GM23338 (cell line): ENCODE measurements around the gene MKX. TPM values are rescaled to one million over a fixed set of nuclear protein-coding genes. Genes with fewer than 3 reads are reported as not detected.

Source experiments
- ATAC-seq: fragments of 200-7000 bp; cut with Tn5 transposase; 3 replicates; pipeline ENCODE4 v1.9.1; 2020
- DNase-seq: peaks from one replicate; pipeline ENCODE4 v3.0.0-alpha.2; 2015; ENCODE audit warnings: low spot score
- H2AFZ ChIP-seq: fragments of 200-600 bp; sonication (generic); 2 replicates; pipeline ENCODE4 v1.8.0; 2016; ENCODE audit warnings: antibody characterized with exemption, mild to moderate bottlenecking, moderate library complexity
- H3F3A ChIP-seq: fragments of 200-600 bp; sonication (generic); replicated peaks from 2 replicates; pipeline ENCODE4 v1.8.0; 2017; ENCODE audit warnings: antibody characterized with exemption, mixed run types, low read depth
- H3K27ac ChIP-seq: fragments of 200-600 bp; sonication (generic); 2 replicates; pipeline ENCODE4 v1.6.1; 2016; ENCODE audit warnings: low read depth
- H3K27me3 ChIP-seq: fragments of 200-600 bp; sonication (generic); 2 replicates; pipeline ENCODE4 v1.8.0; 2016; ENCODE audit warnings: mild to moderate bottlenecking, mixed run types, moderate library complexity; ENCODE audit not compliant: insufficient read depth
- H3K36me3 ChIP-seq: fragments of 200-600 bp; sonication (generic); 2 replicates; pipeline ENCODE4 v1.8.0; 2016; ENCODE audit warnings: mild to moderate bottlenecking; ENCODE audit not compliant: insufficient read depth
- H3K4me1 ChIP-seq: fragments of 200-600 bp; sonication (generic); 2 replicates; pipeline ENCODE4 v1.8.0; 2016; ENCODE audit warnings: mild to moderate bottlenecking, moderate library complexity; ENCODE audit not compliant: insufficient read depth
- H3K4me2 ChIP-seq: fragments of 200-600 bp; sonication (generic); 2 replicates; pipeline ENCODE4 v1.7.1; 2017; ENCODE audit warnings: mixed run types
- H3K4me3 ChIP-seq: fragments of 200-600 bp; sonication (generic); 2 replicates; pipeline ENCODE4 v1.6.1; 2016; ENCODE audit warnings: mixed run types
- H3K79me2 ChIP-seq: fragments of 200-600 bp; sonication (generic); replicated peaks from 2 replicates; pipeline ENCODE4 v1.8.0; 2017; ENCODE audit warnings: mild to moderate bottlenecking; ENCODE audit not compliant: insufficient read depth
- H3K9me2 ChIP-seq: fragments of 200-600 bp; sonication (generic); 2 replicates; pipeline ENCODE4 v1.8.0; 2017; ENCODE audit not compliant: insufficient read depth
- H4K20me1 ChIP-seq: fragments of 200-600 bp; sonication (generic); replicated peaks from 2 replicates; pipeline ENCODE4 v1.8.0; 2017; ENCODE audit warnings: mild to moderate bottlenecking; ENCODE audit not compliant: insufficient read depth
- H3K27ac Mint-ChIP-seq: 2 replicates; pipeline ENCODE4 v1.8.0; 2020; ENCODE audit warnings: inconsistent platforms, mild to moderate bottlenecking, moderate library complexity, mixed read lengths
- H3K27me3 Mint-ChIP-seq: 3 replicates; pipeline ENCODE4 v1.8.0; 2022; ENCODE audit warnings: low read depth, mild to moderate bottlenecking, moderate library complexity, mixed read lengths, inconsistent platforms; ENCODE audit not compliant: insufficient read depth, poor library complexity
- H3K36me3 Mint-ChIP-seq: 3 replicates; pipeline ENCODE4 v1.8.0; 2021; ENCODE audit warnings: low read depth, mild to moderate bottlenecking, inconsistent platforms, moderate library complexity, mixed read lengths
- H3K4me1 Mint-ChIP-seq: 3 replicates; pipeline ENCODE4 v1.8.0; 2020; ENCODE audit warnings: mild to moderate bottlenecking, inconsistent platforms, mixed read lengths
- H3K4me3 Mint-ChIP-seq: 3 replicates; pipeline ENCODE4 v1.8.0; 2021; ENCODE audit warnings: moderate library complexity, mild to moderate bottlenecking, inconsistent platforms, mixed read lengths
- H3K9me3 Mint-ChIP-seq: 3 replicates; pipeline ENCODE4 v1.8.0; 2020; ENCODE audit warnings: moderate library complexity, mild to moderate bottlenecking, inconsistent platforms, mixed read lengths
- CREB1 ChIP-seq: fragments of 250-450 bp; sonication (Bioruptor Pico); IDR thresholded peaks from 2 replicates; pipeline ENCODE4 v1.5.0; 2020; ENCODE audit warnings: low read depth, mild to moderate bottlenecking, moderate library complexity
- EZH2phosphoT487 ChIP-seq: fragments of 200-600 bp; sonication (generic); IDR thresholded peaks from one replicate; pipeline ENCODE4 v1.8.1; 2018; ENCODE audit warnings: antibody characterized with exemption; ENCODE audit not compliant: unreplicated experiment
- JUNB ChIP-seq: IDR thresholded peaks from one replicate; pipeline ENCODE4 v1.6.1; 2016; ENCODE audit warnings: antibody characterized with exemption; ENCODE audit not compliant: unreplicated experiment
- NANOG ChIP-seq: IDR thresholded peaks from 2 replicates; pipeline ENCODE4 v1.6.1; 2016; ENCODE audit warnings: antibody characterized with exemption, borderline replicate concordance
- POLR2AphosphoS5 ChIP-seq: IDR thresholded peaks from 2 replicates; pipeline ENCODE4 v1.6.1; 2016; ENCODE audit warnings: antibody characterized with exemption, low read depth
- REST ChIP-seq: IDR thresholded peaks from one replicate; pipeline ENCODE4 v1.6.1; 2018; ENCODE audit warnings: antibody characterized with exemption; ENCODE audit not compliant: unreplicated experiment
- ZNF331 ChIP-seq: fragments of 250-450 bp; sonication (Bioruptor Pico); IDR thresholded peaks from 2 replicates; pipeline ENCODE4 v1.5.0; 2020; ENCODE audit warnings: low read depth, mild to moderate bottlenecking, moderate library complexity
- ZNF462 ChIP-seq: fragments of 250-450 bp; sonication (Bioruptor Pico); IDR thresholded peaks from 2 replicates; pipeline ENCODE4 v1.5.0; 2020; ENCODE audit warnings: mild to moderate bottlenecking, moderate library complexity
- polyA plus RNA-seq: library from polyadenylated mRNA; unstranded; fragments of >200 nt; fragmentation: Nextera tagmentation; extraction: Ambion mirVana; gene quantifications from 2 replicates; pipeline ENCODE4 v1.2.1, GENCODE V29; 2016
- total RNA-seq: library from RNA; depleted of rRNA; stranded (reverse); fragments of >200 nt; shearing (Covaris generic); gene quantifications from 2 replicates; pipeline ENCODE4 v1.2.3, GENCODE V29; 2014

MKX gene
- total and polyA plus RNA-seq, 2 experiments from 2014 or later: 0.66 to 0.97 TPM

- TF ChIP-seq REST: no peak
- TF ChIP-seq POLR2AphosphoS5: no peak
- TF ChIP-seq ZNF331: no peak
- no peak for TF ChIP-seq ZNF462 (CRISPR knock-in tag)
- TF ChIP-seq EZH2phosphoT487: no peak
- no peak for TF ChIP-seq NANOG
- no peak for TF ChIP-seq CREB1
Measured at GRCh38 chr10:27770181-27770580, 24.6 kb upstream of the MKX start (continued).

- no peak overlapping the region for H3K27ac ChIP-seq
- no peaks in the 10 kb centered on the region for H3F3A ChIP-seq
- no peaks in the 10 kb centered on the region for H3K27me3 ChIP-seq
- no peaks in the 10 kb centered on the region for H3K79me2 ChIP-seq
- no peaks in the 10 kb centered on the region for H3K9me2 ChIP-seq
- ATAC-seq (no peak), DNase-seq (no peak)
- H3K4me1 ChIP-seq: no peaks in the 10 kb centered on the region
- no peak overlapping the region for H3K4me2 ChIP-seq
- Mint-ChIP-seq H3K9me3 (no peaks in the 10 kb centered on the region), H3K27me3 (no peaks in the 10 kb centered on the region), H3K27ac (no peak overlapping the region), H3K36me3 (no peaks in the 10 kb centered on the region), H3K4me1 (no peaks in the 10 kb centered on the region), H3K4me3 (no peak overlapping the region)
- TF ChIP-seq JUNB (no peak), ZNF331 (no peak)
- no peaks in the 10 kb centered on the region for H4K20me1 ChIP-seq
- H3K4me3 ChIP-seq: no peak overlapping the region
- H2AFZ ChIP-seq: no peak overlapping the region
- H3K36me3 ChIP-seq: no peaks in the 10 kb centered on the region
Measured at GRCh38 chr10:27760867-27761266, 15.2 kb upstream of the MKX start.
